A549 (cell line): ENCODE measurements around the gene CAMKV.

Experiments
- BCL3 ChIP-seq: fragments of >200 bp; sonication (Bioruptor Twin); formaldehyde crosslinking; IDR thresholded peaks from 3 replicates; pipeline ENCODE4 v1.6.1; 2016
- BHLHE40 ChIP-seq: IDR thresholded peaks from 2 replicates; pipeline ENCODE4 v1.6.1; 2012; ENCODE audit warnings: low read depth, low read length, inconsistent platforms
- CEBPB ChIP-seq, 2 experiments: fragments of >200 bp in 1 of 2; sonication (Bioruptor Twin) in 1 of 2; formaldehyde crosslinking in 1 of 2; IDR thresholded peaks; 2 replicates each; pipeline ENCODE4 v1.6.1; 2012 to 2016
- CHD2 ChIP-seq: fragments of 150-350 bp; IDR thresholded peaks from 2 replicates; pipeline ENCODE4 v1.6.1; 2014; ENCODE audit warnings: low read length; ENCODE audit not compliant: partially characterized antibody
- CTCF ChIP-seq: fragments of >200 bp; sonication (Bioruptor Twin); formaldehyde crosslinking; IDR thresholded peaks from 3 replicates; pipeline ENCODE4 v1.5.1; 2016
- EP300 ChIP-seq, 2 experiments: fragments of >200 bp; sonication (Bioruptor Twin); formaldehyde crosslinking; IDR thresholded peaks; 2 replicates in 1 of 2; 3 replicates in 1 of 2; pipeline ENCODE4 v1.6.1; 2016 to 2017
- FOSL2 ChIP-seq, 2 experiments: fragments of 450-650 bp in 1 of 2; fragments of >200 bp in 1 of 2; sonication (Bioruptor Twin) in 1 of 2; formaldehyde crosslinking; IDR thresholded peaks; 2 replicates each; pipeline versions ENCODE4 v1.5.0 to v1.6.1; 2016 to 2020; ENCODE audit warnings: mild to moderate bottlenecking in 1 of 2, moderate library complexity in 1 of 2
- FOXS1 ChIP-seq: fragments of 250-450 bp; sonication (Bioruptor Pico); IDR thresholded peaks from 2 replicates; pipeline ENCODE4 v1.5.0; 2020; ENCODE audit warnings: mild to moderate bottlenecking, moderate library complexity
- JUNB ChIP-seq: fragments of >200 bp; sonication (Bioruptor Twin); formaldehyde crosslinking; IDR thresholded peaks from 2 replicates; pipeline ENCODE4 v1.6.1; 2016
- POLR2A ChIP-seq: IDR thresholded peaks from 2 replicates; pipeline ENCODE4 v1.6.1; 2012; ENCODE audit warnings: mild to moderate bottlenecking, low read length
- RAD21 ChIP-seq, 2 experiments: fragments of >200 bp in 1 of 2; sonication (Bioruptor Twin) in 1 of 2; formaldehyde crosslinking in 1 of 2; IDR thresholded peaks in 1 of 2; conservative IDR thresholded peaks in 1 of 2; 2 replicates in 1 of 2; 3 replicates in 1 of 2; pipeline ENCODE4 v1.6.1; 2012 to 2018; ENCODE audit warnings: inconsistent platforms in 1 of 2

DNA sequence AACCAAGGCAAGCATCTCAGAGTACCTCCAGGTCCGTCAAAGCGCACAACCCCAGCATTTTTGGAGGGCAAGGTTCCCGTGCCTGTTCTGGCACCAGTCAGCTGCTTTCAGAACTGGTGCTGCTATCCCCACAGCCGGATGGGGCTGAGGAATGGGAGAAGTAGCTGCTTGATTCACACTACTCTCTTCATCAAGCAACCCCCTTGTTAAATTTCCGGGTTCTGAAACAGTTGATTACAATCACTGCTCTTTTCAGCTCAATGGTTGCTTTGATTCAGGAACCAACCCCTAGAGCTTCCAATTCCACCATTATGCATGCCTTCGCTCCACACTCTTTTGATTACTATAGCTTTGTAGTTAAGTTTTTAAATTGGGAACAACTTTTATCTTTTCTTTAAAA is 43.7 kb downstream of the CAMKV start:
- TF ChIP-seq CTCF = no peak
- TF ChIP-seq FOXS1 (CRISPR knock-in tag) = no peak
- no peak for TF ChIP-seq RAD21 (conservative IDR thresholded peaks at IDR 0.05 in 1 of 2, IDR thresholded peaks at IDR 0.05 in 1 of 2)
- no peak for TF ChIP-seq EP300 (IDR thresholded peaks at IDR 0.05)
- TF ChIP-seq CEBPB (IDR thresholded peaks at IDR 0.05) = no peak
- TF ChIP-seq POLR2A = no peak
- TF ChIP-seq FOSL2 (IDR thresholded peaks at IDR 0.05) = no peak
- TF ChIP-seq FOSL2 (CRISPR knock-in tag; IDR thresholded peaks at IDR 0.05) = no peak
- TF ChIP-seq BCL3 = no peak
- no peak for TF ChIP-seq JUNB
- TF ChIP-seq BHLHE40 = no peak
- no peak for TF ChIP-seq CHD2
